HepG2 (cell line): Measurements from ENCODE around the gene BFSP1.

Experiments used
- CREB1 ChIP-seq, 2 experiments: fragments of 450-650 bp in 1 of 2; IDR thresholded peaks; 2 replicates each; pipeline ENCODE4 v1.6.1; 2016 to 2017; ENCODE audit warnings: control low read depth in 1 of 2, mild to moderate bottlenecking in 1 of 2, missing compliant biosample characterization in 1 of 2, missing genetic modification characterization in 1 of 2
- CTCF ChIP-seq: sonication (generic); formaldehyde crosslinking; IDR thresholded peaks from 2 replicates; pipeline ENCODE4 v1.5.0; 2020; ENCODE audit warnings: mild to moderate bottlenecking, missing genetic modification reagents, moderate library complexity
- HNRNPUL1 ChIP-seq: fragments of 200-400 bp; formaldehyde crosslinking; IDR thresholded peaks from 2 replicates; pipeline ENCODE4 v1.6.1; 2017; ENCODE audit warnings: low read depth, mild to moderate bottlenecking, low read length, moderate library complexity
- KLF9 ChIP-seq: IDR thresholded peaks from 2 replicates; pipeline ENCODE4 v1.6.1; 2016; ENCODE audit warnings: low read depth
- MIER2 ChIP-seq: IDR thresholded peaks from 2 replicates; pipeline ENCODE4 v1.6.1; 2016; ENCODE audit warnings: missing biosample characterization, missing genetic modification reagents
- POLR2G ChIP-seq: fragments of 200-400 bp; formaldehyde crosslinking; IDR thresholded peaks from 2 replicates; pipeline ENCODE4 v1.6.1; 2018; ENCODE audit warnings: mild to moderate bottlenecking, low read depth, low read length, moderate library complexity
- STAT5B ChIP-seq: sonication (generic); formaldehyde crosslinking; IDR thresholded peaks from 2 replicates; pipeline ENCODE4 v1.4.0; 2020; ENCODE audit warnings: missing genetic modification reagents
- YEATS4 ChIP-seq: sonication (generic); formaldehyde crosslinking; IDR thresholded peaks from 2 replicates; pipeline ENCODE4 v1.4.0; 2020; ENCODE audit warnings: missing genetic modification reagents, borderline replicate concordance
- YY1 ChIP-seq: IDR thresholded peaks from 2 replicates; pipeline ENCODE4 v1.6.1; 2011; ENCODE audit warnings: low read length, low read depth, moderate library complexity, mild to moderate bottlenecking; ENCODE audit not compliant: insufficient read depth, insufficient replicate concordance
- ZNF232 ChIP-seq: sonication (generic); formaldehyde crosslinking; IDR thresholded peaks from 2 replicates; pipeline ENCODE4 v1.4.0; 2020; ENCODE audit warnings: missing genetic modification reagents, borderline replicate concordance
- ZNF766 ChIP-seq: sonication (generic); formaldehyde crosslinking; IDR thresholded peaks from 2 replicates; pipeline ENCODE4 v1.5.0; 2020; ENCODE audit warnings: missing genetic modification reagents, borderline replicate concordance
- TF ChIP-seq, protein P1 (sequence below): sonication (generic); formaldehyde crosslinking; IDR thresholded peaks from 2 replicates; pipeline ENCODE4 v1.4.0; 2020; ENCODE audit warnings: missing genetic modification reagents, borderline replicate concordance
- TF ChIP-seq, protein P2 (sequence below): sonication (generic); formaldehyde crosslinking; IDR thresholded peaks from 2 replicates; pipeline ENCODE4 v1.4.0; 2020; ENCODE audit warnings: missing genetic modification reagents

DNA sequence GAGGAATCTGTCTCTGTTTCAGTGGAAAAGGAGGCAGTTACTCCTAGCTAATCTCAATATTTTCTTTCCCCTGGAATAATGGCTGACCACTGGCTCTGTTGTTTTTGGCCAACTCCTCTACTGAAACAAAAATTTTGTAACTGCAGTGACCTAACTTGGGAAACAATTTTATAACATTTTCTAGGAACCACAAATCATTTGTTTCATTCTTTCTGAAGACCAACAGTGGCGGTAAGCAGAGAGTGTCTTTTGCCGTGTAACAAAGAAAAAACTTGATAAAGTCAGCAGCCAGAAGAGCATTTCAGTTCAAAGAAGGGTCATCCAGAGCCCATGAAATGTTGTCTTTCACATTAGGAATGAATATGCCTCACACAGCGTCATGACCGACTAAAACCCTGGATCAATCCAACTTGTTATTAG is 11.8 kb upstream of the BFSP1 start:
- TF ChIP-seq CTCF (CRISPR knock-in tag) (no peak), YEATS4 (no peak), MIER2 (CRISPR knock-in tag) (no peak), YY1 (no peak), ZNF766 (CRISPR knock-in tag) (no peak), CREB1 (IDR thresholded peaks at IDR 0.05) (no peak), CREB1 (CRISPR knock-in tag; IDR thresholded peaks at IDR 0.05) (no peak), STAT5B (CRISPR knock-in tag) (no peak), KLF9 (no peak), HNRNPUL1 (no peak), POLR2G (no peak), ZNF232 (no peak)
- TF ChIP-seq, protein P1, sequence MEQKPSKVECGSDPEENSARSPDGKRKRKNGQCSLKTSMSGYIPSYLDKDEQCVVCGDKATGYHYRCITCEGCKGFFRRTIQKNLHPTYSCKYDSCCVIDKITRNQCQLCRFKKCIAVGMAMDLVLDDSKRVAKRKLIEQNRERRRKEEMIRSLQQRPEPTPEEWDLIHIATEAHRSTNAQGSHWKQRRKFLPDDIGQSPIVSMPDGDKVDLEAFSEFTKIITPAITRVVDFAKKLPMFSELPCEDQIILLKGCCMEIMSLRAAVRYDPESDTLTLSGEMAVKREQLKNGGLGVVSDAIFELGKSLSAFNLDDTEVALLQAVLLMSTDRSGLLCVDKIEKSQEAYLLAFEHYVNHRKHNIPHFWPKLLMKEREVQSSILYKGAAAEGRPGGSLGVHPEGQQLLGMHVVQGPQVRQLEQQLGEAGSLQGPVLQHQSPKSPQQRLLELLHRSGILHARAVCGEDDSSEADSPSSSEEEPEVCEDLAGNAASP (CRISPR knock-in tag) = no peak
- TF ChIP-seq, protein P2, sequence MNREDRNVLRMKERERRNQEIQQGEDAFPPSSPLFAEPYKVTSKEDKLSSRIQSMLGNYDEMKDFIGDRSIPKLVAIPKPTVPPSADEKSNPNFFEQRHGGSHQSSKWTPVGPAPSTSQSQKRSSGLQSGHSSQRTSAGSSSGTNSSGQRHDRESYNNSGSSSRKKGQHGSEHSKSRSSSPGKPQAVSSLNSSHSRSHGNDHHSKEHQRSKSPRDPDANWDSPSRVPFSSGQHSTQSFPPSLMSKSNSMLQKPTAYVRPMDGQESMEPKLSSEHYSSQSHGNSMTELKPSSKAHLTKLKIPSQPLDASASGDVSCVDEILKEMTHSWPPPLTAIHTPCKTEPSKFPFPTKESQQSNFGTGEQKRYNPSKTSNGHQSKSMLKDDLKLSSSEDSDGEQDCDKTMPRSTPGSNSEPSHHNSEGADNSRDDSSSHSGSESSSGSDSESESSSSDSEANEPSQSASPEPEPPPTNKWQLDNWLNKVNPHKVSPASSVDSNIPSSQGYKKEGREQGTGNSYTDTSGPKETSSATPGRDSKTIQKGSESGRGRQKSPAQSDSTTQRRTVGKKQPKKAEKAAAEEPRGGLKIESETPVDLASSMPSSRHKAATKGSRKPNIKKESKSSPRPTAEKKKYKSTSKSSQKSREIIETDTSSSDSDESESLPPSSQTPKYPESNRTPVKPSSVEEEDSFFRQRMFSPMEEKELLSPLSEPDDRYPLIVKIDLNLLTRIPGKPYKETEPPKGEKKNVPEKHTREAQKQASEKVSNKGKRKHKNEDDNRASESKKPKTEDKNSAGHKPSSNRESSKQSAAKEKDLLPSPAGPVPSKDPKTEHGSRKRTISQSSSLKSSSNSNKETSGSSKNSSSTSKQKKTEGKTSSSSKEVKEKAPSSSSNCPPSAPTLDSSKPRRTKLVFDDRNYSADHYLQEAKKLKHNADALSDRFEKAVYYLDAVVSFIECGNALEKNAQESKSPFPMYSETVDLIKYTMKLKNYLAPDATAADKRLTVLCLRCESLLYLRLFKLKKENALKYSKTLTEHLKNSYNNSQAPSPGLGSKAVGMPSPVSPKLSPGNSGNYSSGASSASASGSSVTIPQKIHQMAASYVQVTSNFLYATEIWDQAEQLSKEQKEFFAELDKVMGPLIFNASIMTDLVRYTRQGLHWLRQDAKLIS (CRISPR knock-in tag) = no peak
